ENCODE measurements around the gene DZIP3. TPM values are rescaled to one million over a fixed set of nuclear protein-coding genes. Genes with fewer than 3 reads are reported as not detected.

The DZIP3 gene
- 3.2 and 6.3 TPM in 2 replicates for total RNA-seq

GRCh38 chr3:108589081-108589997 is at the start of gene DZIP3, which contains the start of gene CIP2A:
Gene DZIP3, plus strand, starts transcription at chr3:108589722. Its CDS starts 15,685 bp downstream, at chr3:108605407.
Gene CIP2A, minus strand, starts transcription at chr3:108589438. Its CDS starts 63 bp downstream, at chr3:108589375.

Other genes starting within 250 kb of the DZIP3 start
- under 0.01 and 0.06 TPM in 2 replicates for gene MYH15, start 79.1 kb upstream of the DZIP3 start, total RNA-seq
- gene CIP2A, start 284 bp upstream of the DZIP3 start, total RNA-seq: 19.6 and 26.0 TPM in 2 replicates
- not detected in 2 replicates for gene RETNLB, start 167.7 kb downstream of the DZIP3 start, total RNA-seq
- not detected in 2 replicates for gene TRAT1, start 233.1 kb downstream of the DZIP3 start, total RNA-seq

Measured in bladder microvascular endothelial cell (primary cell).